Esophagus muscularis mucosa (tissue), 4 donors: ENCODE data around the gene LENEP. TPM values are rescaled to one million over a fixed set of nuclear protein-coding genes. Genes with fewer than 3 reads are reported as not detected.

Experiments used
- DNase-seq: peaks from one replicate; pipeline ENCODE4 v3.0.0-alpha.2; 2017; ENCODE audit errors: extremely low spot score
- H3K27ac ChIP-seq, 4 donors: fragments of 200-600 bp; sonication (generic); replicated peaks in 1 of 4; 1 replicate in 3 of 4; 2 replicates in 1 of 4; pipeline ENCODE4 v1.5.1; 2016 to 2019; ENCODE audit warnings: mild to moderate bottlenecking in 1 of 4
- H3K27me3 ChIP-seq, 4 donors: fragments of 200-600 bp; sonication (generic); one replicate each; pipeline versions ENCODE4 v1.5.1 to v1.6.0; 2016 to 2019
- H3K36me3 ChIP-seq, 4 donors: fragments of 200-600 bp; sonication (generic); one replicate each; pipeline ENCODE4 v1.5.1; 2016 to 2019
- H3K4me1 ChIP-seq, 4 donors: fragments of 200-600 bp; sonication (generic); one replicate each; pipeline ENCODE4 v1.5.1; 2016 to 2019
- H3K4me3 ChIP-seq, 4 donors: fragments of 200-600 bp; sonication (generic); 1 replicate in 2 of 4; 2 replicates in 2 of 4; pipeline ENCODE4 v1.5.1; 2016 to 2019; ENCODE audit warnings: mild to moderate bottlenecking in 4 of 4, moderate library complexity in 1 of 4
- H3K9me3 ChIP-seq, 4 donors: fragments of 200-600 bp; sonication (generic); 1 replicate in 3 of 4; 2 replicates in 1 of 4; pipeline ENCODE4 v1.5.1; 2016 to 2019
- CTCF ChIP-seq, 3 experiments: fragments of 200-600 bp in 2 of 3; fragments of 450-650 bp in 1 of 3; sonication (generic) in 2 of 3; IDR thresholded peaks; one replicate each; pipeline ENCODE4 v1.5.1; 2017 to 2019; ENCODE audit warnings: antibody characterized with exemption in 3 of 3, mild to moderate bottlenecking in 2 of 3, moderate library complexity in 1 of 3
- EP300 ChIP-seq: sonication (generic); formaldehyde crosslinking; IDR thresholded peaks from one replicate; pipeline ENCODE4 v1.6.1; 2017; ENCODE audit warnings: antibody characterized with exemption
- POLR2A ChIP-seq: fragments of 450-650 bp; IDR thresholded peaks from one replicate; pipeline ENCODE4 v1.6.1; 2017; ENCODE audit warnings: antibody characterized with exemption, moderate library complexity, mild to moderate bottlenecking, low read depth
- POLR2AphosphoS5 ChIP-seq, 2 donors: sonication (generic); formaldehyde crosslinking; IDR thresholded peaks; one replicate each; pipeline ENCODE4 v1.6.1; 2017; ENCODE audit warnings: antibody characterized with exemption in 2 of 2
- WGBS: methylation state at CpG from one replicate; pipeline ENCODE4 v1.1.5; 2018; 5-methylcytosine and 5-hydroxymethylcytosine counted together
- intact Hi-C: fragments of 100-400 bp; cut with DNase I; formaldehyde crosslinking; loops from one replicate; pipeline ENCODE4 v1.15.1; 2023
- total RNA-seq, 4 donors: library from RNA; depleted of rRNA; stranded (reverse); fragments of >200 nt; gene quantifications; one replicate each; pipeline versions ENCODE4 v1.1.0 to v1.2.1, GENCODE V29; 2016

Gene LENEP
- total RNA-seq, 4 donors from 2014 or later, result not detected

- Histone ChIP-seq H3K27me3 (no peaks in the 10 kb centered on the region), H3K9me3 (no peaks in the 10 kb centered on the region), H3K27ac (peak overlapping the region; percentile 56 to 74 (median 62)), H3K36me3 (peaks cover 9 to 39% (median 32%) of the 10 kb centered on the region in 4 donors), H3K4me3 (no peak overlapping the region), H3K4me1 (peaks cover 50 to 85% (median 70%) of the 10 kb centered on the region in 4 donors)
- intact Hi-C loops, result no loop called here
- WGBS, result 23% methylated on average over 7 of the region's 9 CpGs
- TF ChIP-seq EP300 (no peak), POLR2AphosphoS5 (IDR thresholded peaks at IDR 0.05) (peak; percentile 6 to 13)
- peak; percentile 96 for DNase-seq
These were observed 18.7 kb downstream of the LENEP start for GRCh38 chr1:155012026-155012546.

GRCh38 chr1:155012776-155013602, 19.6 kb downstream of the LENEP start:
- H3K27ac ChIP-seq, result peak overlapping the region; percentile 56 to 74 (median 62)
- no peaks in the 10 kb centered on the region for H3K27me3 ChIP-seq
- TF ChIP-seq CTCF (IDR thresholded peaks at IDR 0.05), result no peak
- TF ChIP-seq EP300, result no peak
- no peak for TF ChIP-seq POLR2A
- no peak for TF ChIP-seq POLR2AphosphoS5 (IDR thresholded peaks at IDR 0.05)
- H3K4me3 ChIP-seq, result no peak overlapping the region
- intact Hi-C loops, result no loop called here
- peaks cover 9 to 39% (median 32%) of the 10 kb centered on the region in 4 donors for H3K36me3 ChIP-seq
- WGBS, result 79% methylated on average over 2 of the region's 3 CpGs
- H3K4me1 ChIP-seq, result peaks cover 49 to 85% (median 70%) of the 10 kb centered on the region in 4 donors
- H3K9me3 ChIP-seq, result no peaks in the 10 kb centered on the region
- DNase-seq, result no peak

GRCh38 chr1:155013632-155014031, 20.2 kb downstream of the LENEP start:
- H3K27me3 ChIP-seq, result no peaks in the 10 kb centered on the region
- peaks cover 9 to 39% (median 32%) of the 10 kb centered on the region in 4 donors for H3K36me3 ChIP-seq
- H3K4me1 ChIP-seq, result peaks cover 47 to 85% (median 70%) of the 10 kb centered on the region in 4 donors
- H3K9me3 ChIP-seq, result no peaks in the 10 kb centered on the region
- no peak for TF ChIP-seq POLR2AphosphoS5 (IDR thresholded peaks at IDR 0.05)
- no peak for TF ChIP-seq POLR2A
- TF ChIP-seq EP300, result no peak
- TF ChIP-seq CTCF (IDR thresholded peaks at IDR 0.05), result no peak
- DNase-seq, result no peak
- intact Hi-C loops, result no loop called here
- peak overlapping the region; percentile 13 to 65 (median 37) for H3K27ac ChIP-seq
- WGBS, result 61% methylated on average over 6 of the region's 8 CpGs
- no peak overlapping the region for H3K4me3 ChIP-seq

GRCh38 chr1:155014709-155015508, 21.5 kb downstream of the LENEP start:
- no peaks in the 10 kb centered on the region for H3K9me3 ChIP-seq
- intact Hi-C loops, result loop anchor here (5.0 kb wide), 2 partner anchors 53 to 78 kb away; partner anchors contain the start of genes PMVK and PYGO2
- WGBS, result 91% methylated on average over 16 of the region's 31 CpGs
- TF ChIP-seq POLR2A (no peak), CTCF (IDR thresholded peaks at IDR 0.05) (no peak), POLR2AphosphoS5 (IDR thresholded peaks at IDR 0.05) (no peak), EP300 (no peak)
- H3K27ac ChIP-seq, result peak overlapping the region in 1 of 4 donors; percentile 90
- DNase-seq, result no peak
- H3K4me1 ChIP-seq, result peaks cover 43 to 78% (median 62%) of the 10 kb centered on the region in 4 donors
- no peaks in the 10 kb centered on the region for H3K27me3 ChIP-seq
- peaks cover 9 to 35% (median 30%) of the 10 kb centered on the region in 4 donors for H3K36me3 ChIP-seq
- H3K4me3 ChIP-seq, result no peak overlapping the region
